Measurements from ENCODE around the gene RASSF5.

RASSF5 gene

GRCh38 chr1:206507284-206508129 is at the start of gene RASSF5:
TSS of gene RASSF5 (plus strand) at chr1:206507531. CDS start at chr1:206507603, 72 bp downstream.
- DNase-seq (ENCODE audit: low spot score): no peak

GRCh38 chr1:206459703-206460102 is 47.6 kb upstream of the RASSF5 start:
- peak; percentile 57 for DNase-seq (ENCODE audit: low spot score)

DNA sequence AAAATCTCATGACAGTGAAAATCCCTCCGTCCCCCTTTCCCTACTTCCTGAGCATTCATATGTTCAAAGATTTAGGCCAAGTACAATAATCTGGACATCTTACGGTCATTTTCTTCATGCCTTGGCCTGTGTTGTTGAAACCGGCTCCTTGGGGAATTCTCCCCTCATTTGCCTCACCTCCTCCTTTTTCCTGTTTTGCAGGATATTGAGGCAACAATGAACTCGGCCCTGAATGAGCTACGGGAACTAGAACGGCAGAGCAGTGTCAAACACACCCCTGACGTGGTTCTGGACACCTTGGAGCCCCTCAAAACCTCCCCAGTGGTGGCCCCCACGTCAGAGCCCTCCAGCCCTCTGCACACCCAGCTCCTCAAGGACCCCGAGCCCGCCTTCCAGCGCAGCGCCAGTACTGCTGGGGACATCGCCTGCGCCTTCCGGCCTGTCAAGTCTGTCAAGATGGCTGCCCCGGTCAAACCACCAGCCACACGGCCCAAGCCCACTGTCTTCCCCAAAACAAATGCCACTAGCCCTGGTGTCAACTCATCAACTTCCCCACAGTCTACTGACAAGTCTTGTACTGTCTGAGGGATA is 46.4 kb upstream of the RASSF5 start:
- no peak for DNase-seq (ENCODE audit: low spot score)

DNA sequence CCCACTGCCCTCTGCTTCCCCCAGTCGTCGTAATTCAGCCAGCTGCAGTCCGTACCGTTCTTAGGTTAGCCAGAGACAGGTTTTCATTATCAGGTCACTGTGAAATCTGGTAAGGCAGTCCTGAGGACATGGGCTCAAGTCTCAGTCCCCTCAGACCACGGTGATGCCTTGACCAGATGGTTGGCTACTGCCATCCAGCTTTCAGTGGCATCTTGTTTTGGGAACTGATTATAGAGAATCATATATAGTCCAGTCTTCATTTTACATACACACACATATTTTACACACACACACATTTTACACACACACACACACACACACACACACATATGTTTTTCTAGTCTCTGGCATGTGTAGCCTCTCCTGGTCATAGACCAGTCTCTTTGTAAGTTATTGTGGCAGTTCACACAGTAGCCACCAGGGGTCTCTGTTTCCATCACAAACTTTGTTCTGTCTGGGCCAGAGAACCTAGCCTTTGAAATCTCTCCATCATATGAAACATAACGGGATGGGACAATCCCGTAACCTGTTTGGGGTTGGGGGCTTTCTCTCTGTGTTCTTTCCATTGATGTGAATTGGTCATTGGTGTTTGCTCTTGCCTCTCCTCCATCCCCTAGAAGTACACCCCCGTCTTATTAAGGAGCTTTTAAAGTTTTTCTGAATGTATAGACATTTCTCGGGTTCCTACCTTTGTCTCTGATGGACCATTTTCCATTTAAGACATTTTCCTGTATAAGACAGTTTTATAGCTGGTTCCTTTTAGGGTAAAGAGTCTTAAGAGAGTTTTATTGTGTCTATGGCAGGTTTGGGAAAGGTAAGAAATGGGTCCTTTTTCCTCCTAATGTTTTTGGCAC is 45.5 kb upstream of the RASSF5 start:
- peak; percentile 85 for DNase-seq (ENCODE audit: low spot score)

DNA sequence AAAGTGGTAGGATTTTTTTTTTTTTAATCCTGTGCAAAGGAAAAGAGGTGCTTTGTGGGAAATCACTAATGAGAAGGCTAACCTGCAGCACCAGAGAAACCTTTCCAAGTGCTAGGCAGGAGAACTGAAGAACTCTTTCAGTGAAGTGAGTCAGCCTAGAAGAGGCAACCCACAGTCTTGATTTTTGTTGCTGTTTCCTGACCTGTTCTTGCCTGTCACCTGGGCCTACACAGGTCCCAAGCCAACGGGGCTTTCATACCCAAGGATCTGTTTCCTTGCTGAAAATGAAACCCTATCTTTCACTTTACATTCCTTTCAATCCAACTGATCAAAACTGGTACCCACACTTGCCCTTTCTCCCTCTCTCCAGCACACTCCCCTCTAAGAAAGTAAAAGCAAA is 44.2 kb upstream of the RASSF5 start:
- no peak for DNase-seq (ENCODE audit: low spot score)

DNA sequence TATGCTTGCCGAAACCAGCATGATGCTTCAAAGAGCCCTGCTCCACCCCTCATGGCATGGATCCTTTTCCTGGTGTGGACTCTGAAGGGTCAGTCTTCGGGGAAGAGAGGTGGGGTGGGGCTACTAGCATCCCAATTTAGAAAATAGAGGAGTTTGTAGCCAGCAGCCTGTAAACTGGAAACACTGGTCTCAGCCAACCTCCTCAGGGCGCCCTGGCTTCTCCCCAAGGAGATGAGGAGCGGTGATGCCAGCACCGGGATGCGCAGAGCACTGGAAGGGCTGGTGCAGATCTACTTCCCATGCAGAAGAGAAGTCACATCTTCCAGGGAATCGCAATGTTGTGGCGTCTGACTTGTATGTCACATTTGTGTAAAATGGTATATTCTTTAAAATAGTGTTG is 43.4 kb upstream of the RASSF5 start:
- DNase-seq (ENCODE audit: low spot score): peak; percentile 71

DNA sequence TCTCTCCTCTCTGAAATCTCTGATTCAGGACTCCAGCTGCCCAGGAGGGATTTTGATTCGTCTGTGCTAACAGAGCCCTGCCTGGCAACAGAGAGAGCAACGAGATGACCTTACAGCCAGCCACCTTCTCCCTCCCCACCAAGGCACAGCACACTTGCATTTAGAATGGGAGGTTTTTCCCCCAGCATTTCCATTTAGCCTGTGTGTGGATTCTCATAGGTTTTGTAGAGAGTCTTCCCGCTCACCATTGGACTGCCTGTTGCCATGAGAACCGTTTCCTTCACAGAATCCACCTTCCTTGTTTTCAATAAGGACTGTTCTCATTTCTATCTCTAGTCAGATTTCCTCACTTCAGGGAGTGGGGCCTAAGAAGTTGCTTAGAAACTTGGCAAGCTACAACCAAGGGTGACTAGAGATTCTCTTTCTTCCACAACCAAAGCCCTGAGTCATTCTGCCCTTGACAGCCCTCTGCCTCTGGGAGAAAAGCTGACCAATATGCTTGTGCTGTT is 42.8 kb upstream of the RASSF5 start:
- DNase-seq (ENCODE audit: low spot score): no peak

GRCh38 chr1:206465951-206466350 is 41.4 kb upstream of the RASSF5 start:
- DNase-seq (ENCODE audit: low spot score): no peak

- DNase-seq (ENCODE audit: low spot score): no peak
Measured at GRCh38 chr1:206466840-206467649, 40.3 kb upstream of the RASSF5 start.

GRCh38 chr1:206467915-206468314 is 39.4 kb upstream of the RASSF5 start:
- DNase-seq (ENCODE audit: low spot score): no peak

- DNase-seq (ENCODE audit: low spot score): no peak
Measured at GRCh38 chr1:206468571-206468970, 38.8 kb upstream of the RASSF5 start.

GRCh38 chr1:206469411-206469932 is 37.9 kb upstream of the RASSF5 start:
- DNase-seq (ENCODE audit: low spot score): no peak

DNA sequence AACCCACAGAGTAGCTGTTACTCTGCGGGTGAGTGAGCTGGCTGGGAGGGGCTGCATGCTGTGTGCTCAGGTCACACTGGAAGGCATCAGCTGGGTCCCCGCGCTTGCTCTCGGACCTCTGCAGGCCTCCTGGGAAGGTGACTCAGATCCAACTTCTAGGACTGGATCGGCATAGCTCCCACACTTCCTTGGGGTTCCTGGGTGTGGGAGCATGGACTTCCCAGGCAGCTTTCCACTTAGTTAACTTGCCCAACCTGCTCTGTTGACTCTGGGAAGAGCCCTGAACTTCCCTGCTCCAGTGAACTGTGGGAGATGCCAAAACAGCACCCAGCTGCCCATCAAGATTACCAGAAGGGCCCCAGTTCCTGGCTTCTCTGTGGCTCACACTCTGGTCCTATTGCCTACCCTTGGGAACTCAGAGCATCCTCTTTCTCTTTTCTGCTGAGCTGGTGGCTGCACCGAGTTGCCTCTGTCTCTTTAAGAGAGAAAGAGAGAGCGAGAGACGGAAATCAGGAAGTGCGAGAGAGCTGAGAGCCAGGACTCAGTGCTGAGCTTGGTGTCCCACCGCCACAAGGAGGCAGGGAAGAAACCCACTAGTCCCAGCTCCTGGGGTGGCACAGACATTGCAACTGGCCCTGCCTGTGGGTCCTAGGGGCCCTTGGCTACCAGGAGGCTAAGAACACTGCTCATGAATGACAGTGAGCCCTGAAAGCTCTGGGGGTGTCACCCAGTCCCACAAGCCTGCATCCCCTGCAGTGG is 37.2 kb upstream of the RASSF5 start, which contains the start of gene IKBKE:
Gene IKBKE (plus strand): TSS at position 544 of the 759 bp plus-strand sequence. CDS start 2,752 bp downstream, outside the sequence.
- peak; percentile 79 for DNase-seq (ENCODE audit: low spot score)

DNA sequence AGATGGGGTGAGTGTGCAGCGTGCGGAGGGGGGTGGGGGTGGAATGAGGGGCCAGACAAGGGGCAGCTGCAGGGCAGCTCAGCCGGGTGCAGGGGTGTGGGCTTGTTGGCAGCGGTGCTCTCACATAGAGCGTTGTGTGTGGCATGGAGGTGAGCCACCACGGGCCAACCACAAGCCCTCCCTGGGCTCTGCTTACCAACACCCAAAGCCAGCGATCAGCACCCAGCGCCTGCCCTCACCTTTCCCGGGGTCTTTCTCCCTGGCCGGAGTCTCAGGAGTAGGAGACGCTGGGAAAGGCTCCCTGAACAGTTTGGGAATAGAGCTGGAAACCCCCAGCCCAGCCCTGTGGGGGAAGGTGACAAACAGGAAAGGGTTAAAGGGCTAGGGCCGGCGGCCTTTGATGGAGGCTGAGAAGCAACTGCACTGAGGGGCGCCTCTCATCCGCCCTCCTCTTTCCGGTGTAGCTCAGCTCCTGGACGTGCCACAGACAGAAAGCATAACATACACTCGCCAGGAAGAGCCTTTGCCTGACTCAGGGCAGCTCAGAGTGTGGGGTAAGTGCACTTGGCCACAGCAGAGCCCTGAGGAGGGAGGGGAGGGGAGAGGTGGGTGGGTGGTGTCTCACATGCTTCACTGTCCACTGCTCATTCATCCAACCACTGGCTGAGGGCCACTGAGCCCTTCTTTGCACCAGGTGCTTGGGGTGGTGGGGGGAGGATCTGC is 36.5 kb upstream of the RASSF5 start:
- DNase-seq (ENCODE audit: low spot score): no peak

DNA sequence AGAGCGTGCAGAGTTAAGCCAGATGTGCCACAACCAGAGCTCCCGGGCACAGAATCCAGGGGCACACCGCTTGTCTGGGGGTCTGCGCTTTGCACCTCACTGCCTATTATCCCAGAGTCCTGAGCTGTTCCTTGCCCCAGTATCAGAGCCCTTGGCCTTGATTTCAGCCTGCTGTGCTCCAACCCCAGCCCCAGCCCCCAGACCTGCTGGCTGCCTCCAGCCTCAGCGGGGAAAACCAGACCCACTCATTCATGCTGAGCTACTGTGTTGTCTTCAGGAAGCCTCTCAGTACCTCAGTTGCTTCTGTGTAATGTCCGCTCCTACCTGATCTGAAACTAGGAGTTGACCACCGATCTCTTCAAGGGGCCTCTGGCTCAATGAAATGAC is 35.9 kb upstream of the RASSF5 start:
- no peak for DNase-seq (ENCODE audit: low spot score)

DNA sequence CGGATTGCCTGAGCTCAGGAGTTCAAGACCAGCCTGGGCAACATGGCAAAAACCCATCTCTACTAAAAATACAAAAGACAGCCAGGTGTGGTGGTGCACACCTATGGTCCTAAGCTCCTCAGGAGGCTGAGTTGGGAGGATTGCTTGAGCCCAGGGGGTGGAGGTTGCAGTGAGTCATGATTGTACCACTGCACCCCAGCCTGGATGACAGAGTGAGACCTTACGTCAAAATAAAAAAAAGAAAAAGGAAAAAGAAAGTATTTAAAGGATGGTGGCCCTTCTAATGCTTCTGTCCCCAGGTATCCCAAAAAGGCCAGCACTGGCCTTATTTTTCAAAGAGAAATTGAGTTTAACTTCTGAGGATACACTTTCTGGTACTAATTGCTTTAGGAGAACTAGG is 35.3 kb upstream of the RASSF5 start:
- DNase-seq (ENCODE audit: low spot score): no peak

- no peak for DNase-seq (ENCODE audit: low spot score)
Measured at GRCh38 chr1:206472454-206472853, 34.9 kb upstream of the RASSF5 start.

DNA sequence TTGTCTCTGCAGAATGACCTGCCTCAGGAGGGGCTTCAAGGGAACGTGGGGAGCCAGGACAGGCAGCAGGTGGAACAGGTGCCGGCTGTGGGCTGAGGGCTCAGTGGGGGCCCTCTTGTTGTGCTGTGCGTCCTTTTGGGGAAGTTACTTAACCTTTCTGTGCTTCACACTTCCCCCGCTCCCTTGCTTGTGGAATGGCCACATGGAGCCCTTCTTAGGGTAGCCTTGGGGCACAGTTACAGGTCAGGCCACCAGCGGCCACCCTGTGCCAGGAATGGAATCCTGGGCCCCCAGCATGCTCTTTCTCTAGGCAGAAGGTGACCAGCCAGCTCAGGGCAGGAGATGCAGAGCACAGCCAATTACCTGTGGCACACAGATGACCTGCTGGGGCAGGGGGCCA is 34.4 kb upstream of the RASSF5 start:
- no peak for DNase-seq (ENCODE audit: low spot score)

GRCh38 chr1:206476058-206476457 is 31.3 kb upstream of the RASSF5 start:
- DNase-seq (ENCODE audit: low spot score): no peak

- no peak for DNase-seq (ENCODE audit: low spot score)
Measured at GRCh38 chr1:206476591-206476990, 30.7 kb upstream of the RASSF5 start.

All from cerebellar cortex (tissue), 1 donor.